SJSA1 (cell line): ENCODE data around the gene PLEKHM3. TPM values are rescaled to one million over a fixed set of nuclear protein-coding genes. Genes with fewer than 3 reads are reported as not detected.

Experiments
- DNase-seq, 2 experiments: peaks; one replicate each; pipeline ENCODE4 v3.0.0-alpha.2; 2015 to 2020; ENCODE audit warnings: low spot score in 2 of 2, low read depth in 1 of 2
- H3K27ac ChIP-seq: fragments of 250-450 bp; sonication (Bioruptor Pico); 2 replicates; pipeline ENCODE4 v1.5.1; 2020; ENCODE audit warnings: mild to moderate bottlenecking, moderate library complexity
- H3K27me3 ChIP-seq: fragments of 250-450 bp; sonication (Bioruptor Pico); replicated peaks from 2 replicates; pipeline ENCODE4 v1.5.1; 2020; ENCODE audit warnings: mild to moderate bottlenecking, moderate library complexity
- H3K36me3 ChIP-seq: fragments of 250-450 bp; sonication (Bioruptor Pico); 2 replicates; pipeline ENCODE4 v1.5.1; 2020; ENCODE audit warnings: mild to moderate bottlenecking
- H3K4me1 ChIP-seq: fragments of 250-450 bp; sonication (Bioruptor Pico); replicated peaks from 2 replicates; pipeline ENCODE4 v1.6.1; 2021; ENCODE audit warnings: mild to moderate bottlenecking
- H3K4me3 ChIP-seq: fragments of 250-450 bp; sonication (Bioruptor Pico); 2 replicates; pipeline ENCODE4 v1.5.1; 2020; ENCODE audit warnings: mild to moderate bottlenecking
- H3K9me3 ChIP-seq: fragments of 250-450 bp; sonication (Bioruptor Pico); replicated peaks from 2 replicates; pipeline ENCODE4 v1.5.1; 2020; ENCODE audit warnings: mild to moderate bottlenecking
- total RNA-seq: library from RNA; depleted of rRNA; stranded (reverse); fragments of >200 nt; shearing (Covaris generic); gene quantifications from 2 replicates; pipeline ENCODE4 v1.2.3, GENCODE V29; 2014

Gene PLEKHM3
- total RNA-seq, 1 experiment from 2014 or later = 5.8 TPM

- Histone ChIP-seq H3K4me3 (no peak overlapping the region), H3K27me3 (no peaks in the 10 kb centered on the region), H3K4me1 (no peaks in the 10 kb centered on the region)
These were observed 142.1 kb downstream of the PLEKHM3 start for GRCh38 chr2:207883002-207883780.

GRCh38 chr2:207881902-207882301, 143.4 kb downstream of the PLEKHM3 start:
- H3K4me3 ChIP-seq = no peak overlapping the region
- H3K4me1 ChIP-seq = no peaks in the 10 kb centered on the region
- no peaks in the 10 kb centered on the region for H3K27me3 ChIP-seq
- H3K9me3 ChIP-seq = no peaks in the 10 kb centered on the region
- no peaks in the 10 kb centered on the region for H3K36me3 ChIP-seq
- no peak for DNase-seq
- no peak overlapping the region for H3K27ac ChIP-seq

More at GRCh38 chr2:207883002-207883780, 142.1 kb downstream of the PLEKHM3 start:
- Histone ChIP-seq H3K36me3 (no peaks in the 10 kb centered on the region), H3K27ac (no peak overlapping the region), H3K9me3 (no peaks in the 10 kb centered on the region)
- DNase-seq = no peak

DNA sequence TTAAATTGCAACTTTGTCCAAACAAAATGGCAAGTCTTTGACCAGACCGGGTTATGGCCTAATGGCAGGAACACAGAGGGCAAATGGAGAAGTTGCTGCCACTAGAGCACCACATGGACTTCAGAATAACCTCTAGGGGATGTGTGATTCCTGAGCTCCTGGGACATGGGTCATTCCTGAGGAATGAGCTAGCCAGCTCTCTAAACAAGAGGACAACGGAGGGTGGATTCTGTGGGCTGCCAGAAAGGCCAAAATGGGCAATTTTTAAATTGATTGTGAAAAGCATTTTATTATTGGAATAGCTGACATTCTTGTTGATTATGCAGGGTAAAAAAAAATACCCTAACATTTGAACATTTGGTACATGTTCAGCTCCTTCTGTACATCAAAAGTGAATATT, 145.8 kb downstream of the PLEKHM3 start:
- Histone ChIP-seq H3K4me3 (no peak overlapping the region), H3K4me1 (no peaks in the 10 kb centered on the region), H3K27me3 (no peaks in the 10 kb centered on the region), H3K27ac (no peak overlapping the region), H3K36me3 (no peaks in the 10 kb centered on the region), H3K9me3 (no peaks in the 10 kb centered on the region)
- DNase-seq = peak in 1 of 2 experiments; percentile 18

DNA sequence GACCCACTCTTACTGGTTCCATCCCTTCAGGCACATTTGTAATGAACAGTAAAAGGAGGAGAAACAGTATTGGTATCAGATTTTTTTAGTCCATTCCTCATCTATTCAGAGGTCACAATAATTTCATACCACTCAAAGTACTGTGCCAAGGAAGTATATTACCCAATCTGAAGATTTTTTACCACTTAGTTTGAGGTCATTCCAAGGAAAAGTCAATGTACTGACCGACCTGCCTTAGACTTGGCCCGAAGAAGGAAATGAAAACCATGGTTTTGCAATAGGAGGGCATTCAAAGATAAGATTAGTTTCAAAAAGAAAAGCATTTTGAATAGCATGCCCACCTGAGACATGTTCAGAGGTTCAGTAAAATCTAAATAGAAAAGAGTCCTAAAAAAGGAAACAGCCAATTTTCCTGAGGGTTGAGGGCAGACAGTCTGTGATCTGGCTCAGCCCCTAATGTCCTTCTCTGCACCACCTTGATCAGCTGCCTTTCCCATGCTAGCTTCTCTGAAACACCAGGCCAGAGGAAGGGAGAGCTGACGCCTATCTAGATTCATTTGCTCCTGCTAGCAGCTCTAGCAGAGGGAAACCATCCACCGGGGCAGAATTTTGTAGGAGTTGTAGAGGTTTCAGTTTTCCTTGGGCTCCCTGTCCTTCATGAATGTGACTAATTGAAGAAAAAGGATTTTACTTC, 148.3 kb downstream of the PLEKHM3 start:
- Histone ChIP-seq H3K9me3 (no peaks in the 10 kb centered on the region), H3K4me3 (no peak overlapping the region), H3K4me1 (no peaks in the 10 kb centered on the region), H3K27ac (no peak overlapping the region), H3K27me3 (no peaks in the 10 kb centered on the region), H3K36me3 (no peaks in the 10 kb centered on the region)
- no peak for DNase-seq

- no peak for DNase-seq
- H3K9me3 ChIP-seq = no peaks in the 10 kb centered on the region
- no peaks in the 10 kb centered on the region for H3K36me3 ChIP-seq
- H3K27me3 ChIP-seq = no peaks in the 10 kb centered on the region
- H3K4me3 ChIP-seq = no peak overlapping the region
- H3K27ac ChIP-seq = no peak overlapping the region
- no peaks in the 10 kb centered on the region for H3K4me1 ChIP-seq
These were observed 149.7 kb downstream of the PLEKHM3 start for GRCh38 chr2:207875473-207876212.

- peaks cover 7% of the 10 kb centered on the region for H3K4me1 ChIP-seq
- no peak overlapping the region for H3K4me3 ChIP-seq
- no peaks in the 10 kb centered on the region for H3K27me3 ChIP-seq
- H3K36me3 ChIP-seq = no peaks in the 10 kb centered on the region
- H3K9me3 ChIP-seq = no peaks in the 10 kb centered on the region
- no peak for DNase-seq
- no peak overlapping the region for H3K27ac ChIP-seq
These were observed 151.5 kb downstream of the PLEKHM3 start for GRCh38 chr2:207873794-207874193.

DNA sequence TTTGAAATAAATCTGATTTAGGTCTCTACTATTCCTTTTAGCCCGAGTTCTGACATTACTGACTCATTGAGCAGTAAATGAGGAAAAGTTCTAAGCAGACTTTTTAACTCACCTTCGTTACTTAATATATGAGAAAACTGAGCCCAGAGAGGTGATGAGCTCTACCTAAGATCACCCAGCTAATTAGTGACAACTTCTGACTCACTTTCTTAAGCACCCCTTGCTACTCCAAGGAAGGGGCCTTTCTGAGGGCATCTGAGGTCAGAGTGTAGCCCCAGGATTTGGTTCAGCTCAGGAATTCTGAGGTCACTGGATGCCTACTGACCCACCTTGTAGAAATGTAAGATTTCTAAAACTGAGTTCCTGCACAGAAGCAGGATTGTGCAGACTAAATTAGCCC, 153.4 kb downstream of the PLEKHM3 start:
- Histone ChIP-seq H3K4me1 (peaks cover 7% of the 10 kb centered on the region), H3K36me3 (no peaks in the 10 kb centered on the region), H3K27ac (no peak overlapping the region), H3K4me3 (no peak overlapping the region), H3K9me3 (no peaks in the 10 kb centered on the region), H3K27me3 (no peaks in the 10 kb centered on the region)
- DNase-seq = no peak

GRCh38 chr2:207871506-207871905, 153.8 kb downstream of the PLEKHM3 start:
- H3K36me3 ChIP-seq = no peaks in the 10 kb centered on the region
- H3K27me3 ChIP-seq = no peaks in the 10 kb centered on the region
- H3K4me3 ChIP-seq = no peak overlapping the region
- peaks cover 7% of the 10 kb centered on the region for H3K4me1 ChIP-seq
- no peak for DNase-seq
- no peaks in the 10 kb centered on the region for H3K9me3 ChIP-seq
- H3K27ac ChIP-seq = no peak overlapping the region

GRCh38 chr2:207870814-207871213, 154.5 kb downstream of the PLEKHM3 start:
- no peak for DNase-seq
- no peaks in the 10 kb centered on the region for H3K36me3 ChIP-seq
- no peak overlapping the region for H3K4me3 ChIP-seq
- no peaks in the 10 kb centered on the region for H3K9me3 ChIP-seq
- H3K4me1 ChIP-seq = peaks cover 7% of the 10 kb centered on the region
- H3K27me3 ChIP-seq = no peaks in the 10 kb centered on the region
- no peak overlapping the region for H3K27ac ChIP-seq

DNA sequence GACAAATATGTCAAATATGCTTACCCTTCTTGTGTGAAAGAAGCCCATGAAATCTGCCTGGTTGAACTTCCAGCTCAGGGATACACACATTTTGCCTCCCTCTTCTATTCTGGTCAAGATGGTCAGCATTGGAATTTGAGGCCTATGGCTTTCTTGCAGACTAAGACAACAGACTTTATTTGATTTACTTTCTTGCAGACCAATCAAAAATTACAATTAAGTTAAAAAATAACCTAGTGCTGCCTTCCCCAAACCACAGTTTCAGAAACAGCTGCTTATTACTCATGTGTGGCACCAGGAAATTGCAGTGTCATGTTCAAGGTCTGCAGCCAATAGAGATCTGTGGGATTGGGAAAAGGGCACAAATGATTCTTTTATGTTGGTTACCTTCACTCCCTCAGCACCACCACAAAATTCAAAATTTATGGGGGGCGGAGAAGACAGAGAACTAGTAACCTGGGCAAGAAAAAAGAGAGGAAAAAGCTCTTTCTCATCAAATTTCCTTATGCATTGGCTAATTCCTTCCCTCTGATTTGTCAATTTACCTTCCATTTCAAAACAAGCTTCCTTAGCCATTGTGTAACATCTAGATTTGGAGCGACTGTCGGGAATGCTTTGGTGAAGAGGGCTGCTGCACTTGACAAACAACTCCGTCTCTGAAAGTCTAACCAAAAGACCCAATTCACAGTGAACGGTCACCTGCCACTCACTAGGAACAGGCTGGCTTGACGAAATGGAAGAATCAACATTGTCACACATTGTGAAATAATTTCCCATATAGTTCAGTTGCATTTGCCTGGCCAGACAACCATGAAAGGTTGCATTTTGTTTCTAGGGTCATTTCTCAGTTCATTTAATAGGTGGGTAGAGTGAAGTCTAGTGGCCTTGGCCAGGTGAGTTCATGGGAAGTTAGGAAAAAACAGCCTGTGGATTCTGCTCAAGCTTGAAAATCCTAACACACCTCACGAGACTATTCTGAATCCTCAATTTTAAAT, 155.2 kb downstream of the PLEKHM3 start:
- no peaks in the 10 kb centered on the region for H3K36me3 ChIP-seq
- peak in 1 of 2 experiments; percentile 35 for DNase-seq
- peaks cover 7% of the 10 kb centered on the region for H3K4me1 ChIP-seq
- H3K4me3 ChIP-seq = no peak overlapping the region
- H3K27me3 ChIP-seq = no peaks in the 10 kb centered on the region
- no peak overlapping the region for H3K27ac ChIP-seq
- H3K9me3 ChIP-seq = no peaks in the 10 kb centered on the region

DNA sequence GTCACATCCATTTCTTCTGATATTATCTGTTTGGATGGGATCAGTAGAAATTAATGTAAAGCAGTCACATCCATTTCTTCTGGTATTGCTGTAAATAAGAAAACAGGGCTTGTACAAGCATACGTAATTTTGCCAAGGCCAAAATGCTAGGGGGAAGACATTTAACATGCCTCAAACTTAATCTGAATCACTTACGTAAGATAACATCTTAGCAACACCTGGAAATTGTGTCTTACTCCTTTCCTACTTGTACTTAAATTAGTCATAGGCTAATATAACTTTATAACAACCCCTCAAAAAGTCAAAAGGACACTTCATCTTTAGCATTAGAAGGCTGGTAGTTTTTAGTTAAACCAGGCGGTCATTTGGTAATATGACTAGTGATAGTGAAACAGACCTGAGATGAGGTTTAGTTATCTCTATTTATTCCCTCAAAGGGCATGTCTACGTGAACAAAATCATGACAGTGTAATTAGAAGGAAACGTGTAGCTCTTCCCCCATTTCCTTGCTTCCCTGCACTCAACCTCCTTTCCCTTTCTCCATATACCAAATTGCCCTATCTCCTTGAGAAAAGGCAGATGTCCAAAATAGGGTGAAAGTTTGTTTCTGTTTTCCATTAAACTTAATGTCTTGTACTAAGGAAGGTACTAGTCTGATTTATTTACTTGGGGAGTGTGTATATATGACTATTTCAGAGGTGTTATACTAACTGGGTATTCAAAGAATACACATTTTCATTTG, 156.3 kb downstream of the PLEKHM3 start:
- Histone ChIP-seq H3K9me3 (no peaks in the 10 kb centered on the region), H3K4me3 (no peak overlapping the region), H3K27me3 (no peaks in the 10 kb centered on the region), H3K27ac (no peak overlapping the region), H3K36me3 (no peaks in the 10 kb centered on the region), H3K4me1 (peaks cover 7% of the 10 kb centered on the region)
- DNase-seq = no peak

GRCh38 chr2:207867905-207868304, 157.4 kb downstream of the PLEKHM3 start:
- Histone ChIP-seq H3K9me3 (no peaks in the 10 kb centered on the region), H3K36me3 (no peaks in the 10 kb centered on the region), H3K27me3 (no peaks in the 10 kb centered on the region), H3K4me3 (no peak overlapping the region), H3K4me1 (peaks cover 7% of the 10 kb centered on the region), H3K27ac (no peak overlapping the region)
- DNase-seq = no peak
